ENCODE measurements around the gene WNK2. TPM values are rescaled to one million over a fixed set of nuclear protein-coding genes. Genes with fewer than 3 reads are reported as not detected.
"Not testable (repeated sequence)": the region's sequence is repeated elsewhere in the genome, so short reads cannot be mapped to it uniquely, and the experiment has no call there.

Gene WNK2
- total and polyA plus RNA-seq, 2 donors (not counting 3 experiments of a cell fraction or from before 2014, with no cell fraction given) = not detected

DNA sequence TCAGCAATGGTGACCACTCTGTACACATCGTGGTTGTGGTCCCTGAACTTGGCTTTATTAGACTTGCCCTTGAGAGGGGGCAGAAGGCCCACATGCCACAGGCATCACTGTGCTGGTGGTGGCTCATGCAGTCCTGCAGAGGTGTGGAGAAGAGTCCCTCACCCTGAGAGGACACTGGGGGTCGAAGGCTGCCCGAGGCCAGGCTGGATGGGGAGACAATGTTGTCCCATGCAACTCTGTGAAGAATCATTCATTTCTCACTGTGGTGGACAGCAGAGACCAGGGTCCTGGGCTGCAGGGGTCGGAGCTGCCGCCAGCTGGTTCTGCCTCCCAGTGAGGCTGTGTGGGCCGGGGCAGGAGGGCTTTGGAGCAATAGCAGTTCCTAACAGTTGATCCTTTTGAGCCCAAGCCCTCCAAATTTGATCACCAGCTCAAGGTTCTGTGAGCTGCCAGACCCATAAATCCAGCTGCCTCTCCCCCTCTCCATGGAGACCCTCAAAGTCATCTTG, 139.6 kb downstream of the WNK2 start:
- H3K9ac ChIP-seq (replicated peaks; ENCODE audit: extremely low read depth, insufficient read depth, low read length); BruUV-seq (replicated peaks); H3K9me1 ChIP-seq (replicated peaks; ENCODE audit: control insufficient read depth, extremely low read depth, insufficient read depth, low read length); H4K20me1 ChIP-seq (replicated peaks; ENCODE audit: control insufficient read depth, extremely low read depth, insufficient read depth, low read length); intact Hi-C loops (cut with micrococcal nuclease); dilution Hi-C loops (cut with MboI; ENCODE audit: extremely low pct_ligation_motif_present, low sequenced_read_pairs); H3K4me1 ChIP-seq (ENCODE audit: control insufficient read depth, extremely low read depth, insufficient read depth, low read length); H3K4me2 ChIP-seq (ENCODE audit: insufficient read depth, low read length); DNase-seq (ENCODE audit: low read depth, low spot score); CTCF ChIA-PET; H3K27ac ChIP-seq (ENCODE audit: insufficient read depth, low read depth, low read length); H2AFZ ChIP-seq (ENCODE audit: low read depth, low read length); H3K27me3 ChIP-seq (ENCODE audit: control insufficient read depth in 2 of 2, insufficient read depth in 2 of 2, low read length in 2 of 2); H3K9me3 ChIP-seq (replicated peaks; ENCODE audit: control insufficient read depth, insufficient read depth, low read length); POLR2A ChIA-PET; H3K36me3 ChIP-seq (ENCODE audit: control insufficient read depth in 2 of 2, extremely low read depth in 1 of 2, insufficient read depth in 2 of 2, low read length in 2 of 2); H3K4me3 ChIP-seq (replicated peaks in 1 of 3; ENCODE audit: insufficient read depth in 1 of 3, low read depth in 1 of 3, low read length in 3 of 3); H3K79me2 ChIP-seq (ENCODE audit: control insufficient read depth, insufficient read depth, low read length); FAIRE-seq: not testable (repeated sequence)

DNA sequence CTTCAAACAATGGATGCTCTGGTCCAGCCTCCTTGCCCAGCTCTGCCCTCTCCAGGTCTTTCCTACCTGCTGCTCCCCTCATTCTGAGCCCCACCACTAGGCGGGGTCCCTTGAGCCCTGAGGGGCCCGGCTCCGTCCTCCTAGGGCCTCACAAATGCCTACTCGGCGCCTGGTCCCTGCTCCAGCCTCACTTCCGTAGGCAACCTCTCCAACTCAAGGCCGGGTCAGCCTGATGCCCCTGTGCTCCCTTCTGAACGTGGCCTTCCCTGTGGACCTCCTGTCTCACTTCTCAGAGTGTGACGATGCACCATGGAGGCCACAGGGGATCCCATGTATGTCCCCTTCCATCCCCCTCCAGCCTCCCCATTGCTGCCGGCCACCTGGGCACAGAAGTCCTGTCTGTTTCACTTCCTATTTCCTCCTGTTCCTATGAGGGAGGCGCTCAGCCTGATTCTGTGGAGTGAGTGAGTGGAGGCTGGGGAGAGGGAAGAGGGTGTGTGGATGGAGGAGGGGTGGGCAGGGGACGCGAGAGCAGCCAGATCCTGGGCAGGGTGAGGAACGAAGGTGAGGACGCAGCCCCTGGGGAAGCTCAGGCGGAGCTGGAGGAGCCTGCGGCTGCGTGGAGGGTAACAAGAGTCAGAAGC, 140.4 kb downstream of the WNK2 start:
- dilution Hi-C loops (cut with MboI; ENCODE audit: extremely low pct_ligation_motif_present, low sequenced_read_pairs) (no loop called here), intact Hi-C loops (cut with micrococcal nuclease) (no loop called here)
- BruUV-seq (replicated peaks) = no TSS peak
- Histone ChIP-seq H2AFZ (ENCODE audit: low read depth, low read length) (no peak overlapping the region), H3K27ac (ENCODE audit: insufficient read depth, low read depth, low read length) (no peak overlapping the region), H3K9me3 (replicated peaks; ENCODE audit: control insufficient read depth, insufficient read depth, low read length) (no peaks in the 10 kb centered on the region), H3K27me3 (ENCODE audit: control insufficient read depth in 2 of 2, insufficient read depth in 2 of 2, low read length in 2 of 2) (no peaks in the 10 kb centered on the region), H3K79me2 (ENCODE audit: control insufficient read depth, insufficient read depth, low read length) (no peaks in the 10 kb centered on the region), H4K20me1 (replicated peaks; ENCODE audit: control insufficient read depth, extremely low read depth, insufficient read depth, low read length) (no peaks in the 10 kb centered on the region), H3K36me3 (ENCODE audit: control insufficient read depth in 2 of 2, extremely low read depth in 1 of 2, insufficient read depth in 2 of 2, low read length in 2 of 2) (no peaks in the 10 kb centered on the region), H3K4me2 (ENCODE audit: insufficient read depth, low read length) (no peak overlapping the region), H3K4me3 (replicated peaks in 1 of 3; ENCODE audit: insufficient read depth in 1 of 3, low read depth in 1 of 3, low read length in 3 of 3) (no peak overlapping the region), H3K4me1 (ENCODE audit: control insufficient read depth, extremely low read depth, insufficient read depth, low read length) (no peaks in the 10 kb centered on the region), H3K9me1 (replicated peaks; ENCODE audit: control insufficient read depth, extremely low read depth, insufficient read depth, low read length) (no peaks in the 10 kb centered on the region), H3K9ac (replicated peaks; ENCODE audit: extremely low read depth, insufficient read depth, low read length) (no peak overlapping the region)
- FAIRE-seq (no peak), DNase-seq (ENCODE audit: low read depth, low spot score) (no peak)
- CTCF ChIA-PET = no interaction called here
- TF ChIP-seq, protein P1, sequence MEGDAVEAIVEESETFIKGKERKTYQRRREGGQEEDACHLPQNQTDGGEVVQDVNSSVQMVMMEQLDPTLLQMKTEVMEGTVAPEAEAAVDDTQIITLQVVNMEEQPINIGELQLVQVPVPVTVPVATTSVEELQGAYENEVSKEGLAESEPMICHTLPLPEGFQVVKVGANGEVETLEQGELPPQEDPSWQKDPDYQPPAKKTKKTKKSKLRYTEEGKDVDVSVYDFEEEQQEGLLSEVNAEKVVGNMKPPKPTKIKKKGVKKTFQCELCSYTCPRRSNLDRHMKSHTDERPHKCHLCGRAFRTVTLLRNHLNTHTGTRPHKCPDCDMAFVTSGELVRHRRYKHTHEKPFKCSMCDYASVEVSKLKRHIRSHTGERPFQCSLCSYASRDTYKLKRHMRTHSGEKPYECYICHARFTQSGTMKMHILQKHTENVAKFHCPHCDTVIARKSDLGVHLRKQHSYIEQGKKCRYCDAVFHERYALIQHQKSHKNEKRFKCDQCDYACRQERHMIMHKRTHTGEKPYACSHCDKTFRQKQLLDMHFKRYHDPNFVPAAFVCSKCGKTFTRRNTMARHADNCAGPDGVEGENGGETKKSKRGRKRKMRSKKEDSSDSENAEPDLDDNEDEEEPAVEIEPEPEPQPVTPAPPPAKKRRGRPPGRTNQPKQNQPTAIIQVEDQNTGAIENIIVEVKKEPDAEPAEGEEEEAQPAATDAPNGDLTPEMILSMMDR (IDR thresholded peaks at IDR 0.05; ENCODE audit: extremely low read depth in 1 of 2, insufficient read depth in 1 of 2, low read depth in 1 of 2, low read length in 2 of 2) = no peak
- no peak for TF ChIP-seq MYC (IDR thresholded peaks at IDR 0.05; ENCODE audit: low read depth, low read length)
- TF ChIP-seq FOS (IDR thresholded peaks at IDR 0.05; ENCODE audit: borderline replicate concordance, insufficient read depth, low read length) = no peak
- TF ChIP-seq GATA2 (IDR thresholded peaks at IDR 0.05; ENCODE audit: insufficient read depth, insufficient read length, low read depth, low read length) = no peak
- TF ChIP-seq JUN (IDR thresholded peaks at IDR 0.05; ENCODE audit: borderline replicate concordance, insufficient read depth, insufficient read length, low read depth) = no peak
- POLR2A ChIA-PET = no interaction called here

Measured in endothelial cell of umbilical vein (primary cell).